ENCODE data around the gene MLST8. TPM values are rescaled to one million over a fixed set of nuclear protein-coding genes. Genes with fewer than 3 reads are reported as not detected.

Gene MLST8
- total RNA-seq, 4 donors from 2014 or later, result 61.0 to 95.6 (median 63.1) TPM

DNA sequence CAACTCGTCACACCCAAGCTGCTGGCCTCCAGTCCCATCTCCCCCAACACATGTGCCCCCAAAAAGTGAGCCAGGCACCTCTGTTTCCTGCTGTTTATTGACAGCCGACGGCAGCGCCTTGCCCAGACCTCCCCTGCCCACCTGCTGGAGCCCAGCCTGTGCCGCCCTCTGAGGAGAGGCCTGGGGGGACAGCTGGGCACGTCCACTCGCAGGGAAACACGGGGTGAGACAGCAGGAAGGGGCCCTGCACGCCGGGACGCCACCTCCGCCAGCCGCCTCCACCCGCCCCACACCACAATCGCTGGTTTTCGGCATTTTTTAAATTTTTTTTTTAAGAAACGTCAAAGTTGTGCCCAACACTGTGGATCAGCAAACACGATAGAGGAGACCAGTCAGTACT, 28.2 kb upstream of the MLST8 start:
- WGBS, 2 donors, result 91 to 94% methylated on average over 18 of the region's 18 CpGs
- no peak overlapping the region for H3K27ac ChIP-seq
- H3K36me3 ChIP-seq, result peaks cover 36 to 44% of the 10 kb centered on the region in 2 donors
- no peak for DNase-seq
- TF ChIP-seq POLR2A (IDR thresholded peaks at IDR 0.05), result no peak
- TF ChIP-seq, protein P1, sequence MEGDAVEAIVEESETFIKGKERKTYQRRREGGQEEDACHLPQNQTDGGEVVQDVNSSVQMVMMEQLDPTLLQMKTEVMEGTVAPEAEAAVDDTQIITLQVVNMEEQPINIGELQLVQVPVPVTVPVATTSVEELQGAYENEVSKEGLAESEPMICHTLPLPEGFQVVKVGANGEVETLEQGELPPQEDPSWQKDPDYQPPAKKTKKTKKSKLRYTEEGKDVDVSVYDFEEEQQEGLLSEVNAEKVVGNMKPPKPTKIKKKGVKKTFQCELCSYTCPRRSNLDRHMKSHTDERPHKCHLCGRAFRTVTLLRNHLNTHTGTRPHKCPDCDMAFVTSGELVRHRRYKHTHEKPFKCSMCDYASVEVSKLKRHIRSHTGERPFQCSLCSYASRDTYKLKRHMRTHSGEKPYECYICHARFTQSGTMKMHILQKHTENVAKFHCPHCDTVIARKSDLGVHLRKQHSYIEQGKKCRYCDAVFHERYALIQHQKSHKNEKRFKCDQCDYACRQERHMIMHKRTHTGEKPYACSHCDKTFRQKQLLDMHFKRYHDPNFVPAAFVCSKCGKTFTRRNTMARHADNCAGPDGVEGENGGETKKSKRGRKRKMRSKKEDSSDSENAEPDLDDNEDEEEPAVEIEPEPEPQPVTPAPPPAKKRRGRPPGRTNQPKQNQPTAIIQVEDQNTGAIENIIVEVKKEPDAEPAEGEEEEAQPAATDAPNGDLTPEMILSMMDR (IDR thresholded peaks at IDR 0.05), result no peak
- no peak overlapping the region for H3K4me3 ChIP-seq (replicated peaks in 1 of 3)
- no peaks in the 10 kb centered on the region for H3K9me3 ChIP-seq
- no peaks in the 10 kb centered on the region for H3K4me1 ChIP-seq
- no peaks in the 10 kb centered on the region for H3K27me3 ChIP-seq
- intact Hi-C loops (cut with DNase I), result no loop called here

DNA sequence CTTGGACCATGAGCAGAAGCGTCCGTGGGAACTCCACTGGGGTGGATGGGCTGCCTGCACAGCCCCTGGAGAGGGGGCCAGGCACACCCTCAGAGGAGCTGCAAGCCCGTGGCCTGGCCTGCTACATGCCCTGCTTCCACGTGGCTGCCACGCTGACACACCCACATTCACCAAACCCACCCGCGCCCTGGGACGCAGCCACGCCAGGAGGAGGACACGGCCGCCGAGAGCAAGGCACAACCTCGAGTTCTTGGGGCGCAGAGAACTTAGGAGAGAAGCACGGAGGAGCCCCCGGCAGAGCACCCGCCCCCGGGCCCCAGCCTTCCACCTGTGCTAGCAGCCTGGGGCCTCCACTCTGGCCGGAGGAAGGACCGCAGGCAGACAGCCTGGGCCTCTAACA, 27.7 kb upstream of the MLST8 start:
- DNase-seq, result no peak
- Histone ChIP-seq H3K36me3 (peaks cover 36 to 44% of the 10 kb centered on the region in 2 donors), H3K4me3 (replicated peaks in 1 of 3) (no peak overlapping the region), H3K27ac (no peak overlapping the region), H3K9me3 (no peaks in the 10 kb centered on the region), H3K27me3 (no peaks in the 10 kb centered on the region), H3K4me1 (no peaks in the 10 kb centered on the region)
- 93 to 97% methylated on average over 19 to 20 of the region's 20 CpGs for WGBS, 2 donors
- intact Hi-C loops (cut with DNase I), result no loop called here
- TF ChIP-seq, protein P1 (IDR thresholded peaks at IDR 0.05), result no peak
- TF ChIP-seq POLR2A (IDR thresholded peaks at IDR 0.05), result no peak

DNA sequence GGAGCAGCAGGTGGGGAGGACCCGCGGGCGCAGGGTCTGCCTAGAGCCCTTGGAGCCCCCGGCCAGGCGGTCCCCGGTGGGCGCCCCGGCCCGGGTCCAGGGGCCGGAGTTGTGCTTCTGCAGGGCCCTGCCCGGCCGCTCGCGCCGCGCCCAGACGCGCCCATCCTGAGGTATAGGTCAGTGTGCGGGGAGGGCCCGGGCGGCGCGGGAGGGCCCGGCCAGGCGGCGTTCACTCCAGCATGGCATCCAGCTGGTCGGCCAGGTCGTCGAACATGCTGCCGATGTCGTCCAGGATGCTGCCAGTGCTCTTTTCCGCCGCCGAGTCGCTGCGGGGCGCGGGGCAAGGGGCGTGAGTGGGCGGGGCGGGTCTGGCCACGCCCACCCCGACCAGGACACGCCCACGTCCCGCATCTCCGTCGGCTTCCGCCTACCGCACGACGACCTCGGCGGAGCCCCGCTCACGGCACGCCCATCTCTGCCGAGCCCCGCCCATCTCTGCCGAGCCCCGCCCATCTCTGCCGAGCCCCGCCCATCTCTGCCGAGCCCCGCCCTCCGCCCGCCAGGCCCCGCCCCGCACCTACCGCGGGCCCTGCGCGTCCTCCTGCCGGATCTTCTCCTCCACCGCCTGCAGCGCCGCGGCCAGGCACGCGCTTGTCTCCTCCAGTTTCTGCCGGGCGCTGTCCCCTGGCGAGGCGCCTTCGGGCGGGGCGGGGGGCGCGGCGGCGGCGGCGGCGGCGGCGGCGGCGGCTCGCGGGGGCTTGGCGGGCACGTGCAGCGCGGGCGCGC, 26.7 kb upstream of the MLST8 start:
- intact Hi-C loops (cut with DNase I), result no loop called here
- WGBS, 2 donors, result 10 to 43% methylated on average over 6 to 50 of the region's 106 CpGs
- Histone ChIP-seq H3K27ac (no peak overlapping the region), H3K4me1 (no peaks in the 10 kb centered on the region), H3K36me3 (peaks cover 29 to 38% of the 10 kb centered on the region in 2 donors), H3K27me3 (no peaks in the 10 kb centered on the region), H3K9me3 (no peaks in the 10 kb centered on the region), H3K4me3 (replicated peaks in 1 of 3) (no peak overlapping the region)
- DNase-seq, result peak in 1 of 2 donors; percentile 15
- TF ChIP-seq, protein P1 (IDR thresholded peaks at IDR 0.05), result no peak
- no peak for TF ChIP-seq POLR2A (IDR thresholded peaks at IDR 0.05)

DNA sequence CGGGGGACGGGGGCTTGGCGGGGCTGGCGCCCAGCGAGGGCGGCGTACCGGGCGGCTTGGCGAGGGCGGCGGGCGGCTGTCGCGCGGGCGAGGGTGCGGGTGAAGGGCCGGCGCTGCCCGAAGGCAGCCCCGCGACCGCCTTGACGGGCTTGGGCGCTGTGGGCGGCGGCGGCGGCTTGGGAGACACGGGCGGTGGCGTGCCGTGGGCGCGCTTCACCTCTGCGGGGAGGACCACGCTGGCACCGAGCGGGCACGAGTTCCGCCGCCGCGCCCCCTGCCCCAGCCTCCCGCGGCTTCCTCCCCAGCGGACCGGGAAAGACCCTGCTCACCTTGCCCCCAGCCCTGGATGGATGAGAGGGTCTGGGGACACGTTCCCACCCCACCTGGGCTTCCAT, 26.1 kb upstream of the MLST8 start:
- H3K27ac ChIP-seq, result no peak overlapping the region
- no peaks in the 10 kb centered on the region for H3K9me3 ChIP-seq
- H3K36me3 ChIP-seq, result peaks cover 23 to 32% of the 10 kb centered on the region in 2 donors
- no peaks in the 10 kb centered on the region for H3K27me3 ChIP-seq
- H3K4me1 ChIP-seq, result no peaks in the 10 kb centered on the region
- TF ChIP-seq POLR2A (IDR thresholded peaks at IDR 0.05), result no peak
- TF ChIP-seq, protein P1 (IDR thresholded peaks at IDR 0.05), result no peak
- whole genome bisulfite sequencing, 2 donors, result 15 to 76% methylated on average over 6 to 11 of the region's 50 CpGs
- no peak overlapping the region for H3K4me3 ChIP-seq (replicated peaks in 1 of 3)
- no peak for DNase-seq
- intact Hi-C loops (cut with DNase I), result no loop called here

DNA sequence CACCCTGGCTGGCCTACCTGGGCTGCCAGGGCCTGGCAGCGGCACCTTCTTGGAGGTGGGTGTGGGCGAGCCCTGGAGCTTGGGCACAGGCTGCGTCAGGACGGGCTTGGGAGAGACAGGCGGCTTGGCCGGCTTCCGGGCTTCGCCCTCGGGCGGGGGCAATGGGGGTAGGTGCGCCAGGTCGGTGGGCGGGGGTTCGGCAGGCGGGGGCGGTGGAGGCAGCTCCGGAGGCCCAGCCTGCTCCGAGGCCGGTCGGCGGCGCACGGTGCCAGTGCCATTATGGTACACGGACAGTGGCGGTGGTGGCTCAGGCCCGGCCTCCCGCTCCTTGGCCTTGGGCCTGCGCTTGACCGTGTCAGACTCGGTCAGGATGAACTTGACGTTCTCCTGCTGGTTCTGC, 25.7 kb upstream of the MLST8 start:
- peaks cover 18 to 28% of the 10 kb centered on the region in 2 donors for H3K36me3 ChIP-seq
- no peaks in the 10 kb centered on the region for H3K27me3 ChIP-seq
- intact Hi-C loops (cut with DNase I), result no loop called here
- H3K4me3 ChIP-seq (replicated peaks in 1 of 3), result no peak overlapping the region
- no peak overlapping the region for H3K27ac ChIP-seq
- 95 to 100% methylated on average over 6 to 24 of the region's 31 CpGs for WGBS, 2 donors
- H3K4me1 ChIP-seq, result no peaks in the 10 kb centered on the region
- no peak for TF ChIP-seq POLR2A (IDR thresholded peaks at IDR 0.05)
- TF ChIP-seq, protein P1 (IDR thresholded peaks at IDR 0.05), result no peak
- H3K9me3 ChIP-seq, result no peaks in the 10 kb centered on the region
- no peak for DNase-seq

All from thyroid gland (tissue), 4 donors.